Pancreas (tissue), 10 donors: Measurements from ENCODE around the gene CHST6. TPM values are rescaled to one million over a fixed set of nuclear protein-coding genes. Genes with fewer than 3 reads are reported as not detected.

Experiments
- ATAC-seq, 4 donors: fragments of 200-7000 bp; cut with Tn5 transposase; one replicate each; pipeline versions ENCODE4 v1.8.0 to v1.9.1; 2020; ENCODE audit warnings: mild to moderate bottlenecking in 4 of 4, moderate library complexity in 4 of 4
- DNase-seq, 6 donors: peaks; one replicate each; pipeline ENCODE4 v3.0.0-alpha.2; 2020
- FAIRE-seq: peaks from 2 replicates; lab custom pipeline; 2012; peaks lifted over from hg19 to GRCh38; lab: Jason Lieb, UNC
- H3K27ac ChIP-seq, 4 donors: fragments of 200-600 bp; sonication (generic); 1 replicate in 3 of 4; 2 replicates in 1 of 4; pipeline versions ENCODE4 v1.5.0 to v1.8.0; 2020
- H3K27me3 ChIP-seq, 4 donors: fragments of 200-600 bp; one replicate each; pipeline ENCODE4 v1.8.0; 2021
- H3K36me3 ChIP-seq, 3 donors: fragments of 200-600 bp; sonication (generic) in 1 of 3; one replicate each; pipeline versions ENCODE4 v1.5.0 to v1.8.0; 2020 to 2021
- H3K4me1 ChIP-seq, 3 donors: fragments of 200-600 bp; one replicate each; pipeline ENCODE4 v1.8.0; 2021
- H3K4me3 ChIP-seq, 4 donors: fragments of 200-600 bp; sonication (generic) in 2 of 4; one replicate each; pipeline versions ENCODE4 v1.5.0 to v1.8.0; 2020 to 2021
- H3K9me3 ChIP-seq, 4 donors: fragments of 200-600 bp; one replicate each; pipeline ENCODE4 v1.8.0; 2021
- WGBS, 2 donors: extraction: QIAGEN DNeasy Blood & Tissue Kit; methylation state at CpG; one replicate each; pipeline ENCODE4 v1.1.7; 2013; 5-methylcytosine and 5-hydroxymethylcytosine counted together
- intact Hi-C, 3 donors: fragments of 100-400 bp; cut with DNase I; formaldehyde crosslinking; loops; one replicate each; pipeline versions ENCODE4 v1.11.1 to v1.14.2; 2022
- polyA plus RNA-seq, 2 donors: library from polyadenylated mRNA; stranded (reverse); fragments of 200-250 nt; gene quantifications; one replicate each; pipeline ENCODE4 v1.2.3, GENCODE V29; 2013
- total RNA-seq, 6 donors: library from RNA; stranded (reverse); fragmentation: NEBNext Ultra II Directional in 4 of 6; extraction: Animal tissue kit (Norgen Biotek cat#: 25700) in 4 of 6; gene quantifications; one replicate each; pipeline versions ENCODE4 v1.2.1 to v1.2.4, GENCODE V29; 2021 to 2023
- TF ChIP-seq, protein P1 (sequence below), 4 donors: fragments of 200-600 bp; sonication (generic) in 3 of 4; IDR thresholded peaks; one replicate each; pipeline versions ENCODE4 v1.5.0 to v1.8.0; 2021; ENCODE audit warnings: antibody characterized with exemption in 4 of 4
- donor health status: healthy with polysubstance abuse.
- donor health status: DM: no; HTN: no; CAD: no; lungs with moderate emphysema.
- donor health status: DM: no; HTN: no; CAD: no.
- donor health status: control.
- donor health status: control.
- donor health status: Bipolar disorder and iron deficiency.
- donor health status: DM: yes; HTN: yes; CAD: no.
- donor health status: DM: no; HTN: no; CAD: no.
- donor health status: DM: no; HTN: no; CAD: no.
- donor health status: DM: yes; HTN: yes; CAD: no.

The CHST6 gene
- total and polyA plus RNA-seq, 8 donors = under 0.01 to 0.25 (median 0.11) TPM; not detected in 2

DNA sequence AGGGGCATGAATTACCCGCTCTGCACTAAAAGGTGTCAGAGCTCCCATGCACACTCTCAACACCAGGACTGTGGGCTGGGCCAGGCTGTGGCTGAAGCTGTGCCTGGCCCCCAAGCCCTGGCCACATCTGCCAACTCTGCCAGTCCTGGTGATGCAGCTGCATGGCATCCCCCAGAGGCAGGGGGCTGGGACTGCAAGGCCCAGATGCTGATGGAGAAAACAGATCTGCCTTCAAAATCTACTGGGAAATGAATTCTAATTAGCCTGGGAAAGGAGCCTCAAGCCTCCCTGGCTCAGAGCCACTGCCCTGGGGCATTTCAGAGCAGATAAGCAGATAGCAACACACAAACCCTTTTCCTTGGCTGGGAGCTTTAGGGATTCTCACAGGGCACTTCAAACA is 3.4 kb downstream of the CHST6 start:
- FAIRE-seq = no peak
- peak in 2 of 4 donors; percentile 9 to 18 for ATAC-seq
- Histone ChIP-seq H3K36me3 (no peaks in the 10 kb centered on the region), H3K9me3 (no peaks in the 10 kb centered on the region), H3K4me1 (peaks cover 0 to 5% (median 0%) of the 10 kb centered on the region in 3 donors), H3K27me3 (no peaks in the 10 kb centered on the region), H3K27ac (no peak overlapping the region), H3K4me3 (no peak overlapping the region)
- intact Hi-C loops = no loop called here
- 86 to 94% methylated on average over 1 of the region's 1 CpG for WGBS, 2 donors
- DNase-seq = peak in 1 of 6 donors; percentile 36
- TF ChIP-seq, protein P1, sequence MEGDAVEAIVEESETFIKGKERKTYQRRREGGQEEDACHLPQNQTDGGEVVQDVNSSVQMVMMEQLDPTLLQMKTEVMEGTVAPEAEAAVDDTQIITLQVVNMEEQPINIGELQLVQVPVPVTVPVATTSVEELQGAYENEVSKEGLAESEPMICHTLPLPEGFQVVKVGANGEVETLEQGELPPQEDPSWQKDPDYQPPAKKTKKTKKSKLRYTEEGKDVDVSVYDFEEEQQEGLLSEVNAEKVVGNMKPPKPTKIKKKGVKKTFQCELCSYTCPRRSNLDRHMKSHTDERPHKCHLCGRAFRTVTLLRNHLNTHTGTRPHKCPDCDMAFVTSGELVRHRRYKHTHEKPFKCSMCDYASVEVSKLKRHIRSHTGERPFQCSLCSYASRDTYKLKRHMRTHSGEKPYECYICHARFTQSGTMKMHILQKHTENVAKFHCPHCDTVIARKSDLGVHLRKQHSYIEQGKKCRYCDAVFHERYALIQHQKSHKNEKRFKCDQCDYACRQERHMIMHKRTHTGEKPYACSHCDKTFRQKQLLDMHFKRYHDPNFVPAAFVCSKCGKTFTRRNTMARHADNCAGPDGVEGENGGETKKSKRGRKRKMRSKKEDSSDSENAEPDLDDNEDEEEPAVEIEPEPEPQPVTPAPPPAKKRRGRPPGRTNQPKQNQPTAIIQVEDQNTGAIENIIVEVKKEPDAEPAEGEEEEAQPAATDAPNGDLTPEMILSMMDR (IDR thresholded peaks at IDR 0.05) = no peak

GRCh38 chr16:75488322-75488721 is 6.9 kb downstream of the CHST6 start:
- H3K9me3 ChIP-seq = no peaks in the 10 kb centered on the region
- no peaks in the 10 kb centered on the region for H3K36me3 ChIP-seq
- H3K27me3 ChIP-seq = no peaks in the 10 kb centered on the region
- whole genome bisulfite sequencing, 2 donors = 87 to 94% methylated on average over 2 of the region's 2 CpGs
- intact Hi-C loops = no loop called here
- H3K4me1 ChIP-seq = no peaks in the 10 kb centered on the region
- no peak for ATAC-seq
- FAIRE-seq = no peak
- TF ChIP-seq, protein P1 (IDR thresholded peaks at IDR 0.05) = no peak
- no peak overlapping the region for H3K4me3 ChIP-seq
- DNase-seq = no peak
- no peak overlapping the region for H3K27ac ChIP-seq

GRCh38 chr16:75486676-75487313 is 8.4 kb downstream of the CHST6 start:
- Histone ChIP-seq H3K4me3 (no peak overlapping the region), H3K27me3 (no peaks in the 10 kb centered on the region), H3K9me3 (no peaks in the 10 kb centered on the region), H3K36me3 (no peaks in the 10 kb centered on the region), H3K27ac (no peak overlapping the region), H3K4me1 (no peaks in the 10 kb centered on the region)
- TF ChIP-seq, protein P1 (IDR thresholded peaks at IDR 0.05) = no peak
- FAIRE-seq = no peak
- intact Hi-C loops = no loop called here
- peak in 1 of 6 donors; percentile 1 for DNase-seq
- 80 to 85% methylated on average over 2 of the region's 2 CpGs for WGBS, 2 donors
- no peak for ATAC-seq

GRCh38 chr16:75486014-75486675 is 9.1 kb downstream of the CHST6 start:
- no peak overlapping the region for H3K4me3 ChIP-seq
- no peak for FAIRE-seq
- no peaks in the 10 kb centered on the region for H3K27me3 ChIP-seq
- TF ChIP-seq, protein P1 (IDR thresholded peaks at IDR 0.05) = no peak
- WGBS, 2 donors = 60 to 66% methylated on average over 9 of the region's 9 CpGs
- intact Hi-C loops = no loop called here
- no peaks in the 10 kb centered on the region for H3K9me3 ChIP-seq
- peak in 3 of 4 donors; percentile 42 to 58 (median 56) for ATAC-seq
- peak in 1 of 6 donors; percentile 5 for DNase-seq
- H3K36me3 ChIP-seq = no peaks in the 10 kb centered on the region
- no peaks in the 10 kb centered on the region for H3K4me1 ChIP-seq
- no peak overlapping the region for H3K27ac ChIP-seq
